Measurements from ENCODE around the gene DNALI1. TPM values are rescaled to one million over a fixed set of nuclear protein-coding genes. Genes with fewer than 3 reads are reported as not detected.

The DNALI1 gene
- 1 to 10 TPM; 2.6 to 6.5 TPM for total RNA-seq

DNA sequence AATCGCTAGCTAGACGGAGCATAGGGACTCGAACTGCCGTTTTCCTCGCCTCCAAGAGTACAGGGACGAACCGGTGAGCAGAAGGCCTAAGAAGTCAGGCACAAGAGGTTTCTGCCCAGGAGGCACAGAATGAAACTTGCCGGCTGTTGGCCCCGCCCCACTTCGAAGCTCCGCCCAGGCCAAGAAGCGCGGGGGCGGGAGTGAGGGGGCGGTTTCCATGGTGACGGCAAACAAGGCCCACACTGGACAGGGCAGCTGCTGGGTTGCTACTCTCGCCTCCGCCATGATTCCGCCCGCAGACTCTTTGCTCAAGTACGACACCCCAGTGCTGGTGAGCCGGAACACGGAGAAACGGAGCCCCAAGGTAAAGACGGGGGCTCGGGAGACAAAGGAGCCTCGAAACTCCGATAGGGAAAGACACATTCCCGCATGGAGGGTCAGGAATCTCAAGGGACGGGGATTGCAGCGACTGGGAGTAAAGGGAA, at the start of gene DNALI1:
DNALI1 (plus strand) TSS at position 229 of the 485 bp plus-strand sequence; CDS start at position 284, 55 bp downstream.
- DNase-seq (ENCODE audit: low spot score) (peak; percentile 49), ATAC-seq (ENCODE audit: insufficient number of reproducible peaks, low FRiP score, low read depth) (peak; percentile 51)
- Histone ChIP-seq H3K27ac (peak within 1 kb of the TSS; percentile 46 to 70), H3K36me3 (peaks cover 3% of the 10 kb centered on the region), H3K4me3 (peak within 1 kb of the TSS; percentile 65), H3K27me3 (replicated peaks; ENCODE audit: insufficient read depth) (no peaks in the 10 kb centered on the region), H3K9me3 (no peaks in the 10 kb centered on the region), H3K4me1 (ENCODE audit: control insufficient read depth in 1 of 2, low read depth in 2 of 2) (peaks cover 9 to 31% of the 10 kb centered on the region in 2 donors)
- TF ChIP-seq, protein P1, sequence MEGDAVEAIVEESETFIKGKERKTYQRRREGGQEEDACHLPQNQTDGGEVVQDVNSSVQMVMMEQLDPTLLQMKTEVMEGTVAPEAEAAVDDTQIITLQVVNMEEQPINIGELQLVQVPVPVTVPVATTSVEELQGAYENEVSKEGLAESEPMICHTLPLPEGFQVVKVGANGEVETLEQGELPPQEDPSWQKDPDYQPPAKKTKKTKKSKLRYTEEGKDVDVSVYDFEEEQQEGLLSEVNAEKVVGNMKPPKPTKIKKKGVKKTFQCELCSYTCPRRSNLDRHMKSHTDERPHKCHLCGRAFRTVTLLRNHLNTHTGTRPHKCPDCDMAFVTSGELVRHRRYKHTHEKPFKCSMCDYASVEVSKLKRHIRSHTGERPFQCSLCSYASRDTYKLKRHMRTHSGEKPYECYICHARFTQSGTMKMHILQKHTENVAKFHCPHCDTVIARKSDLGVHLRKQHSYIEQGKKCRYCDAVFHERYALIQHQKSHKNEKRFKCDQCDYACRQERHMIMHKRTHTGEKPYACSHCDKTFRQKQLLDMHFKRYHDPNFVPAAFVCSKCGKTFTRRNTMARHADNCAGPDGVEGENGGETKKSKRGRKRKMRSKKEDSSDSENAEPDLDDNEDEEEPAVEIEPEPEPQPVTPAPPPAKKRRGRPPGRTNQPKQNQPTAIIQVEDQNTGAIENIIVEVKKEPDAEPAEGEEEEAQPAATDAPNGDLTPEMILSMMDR (IDR thresholded peaks at IDR 0.05), result no peak

DNA sequence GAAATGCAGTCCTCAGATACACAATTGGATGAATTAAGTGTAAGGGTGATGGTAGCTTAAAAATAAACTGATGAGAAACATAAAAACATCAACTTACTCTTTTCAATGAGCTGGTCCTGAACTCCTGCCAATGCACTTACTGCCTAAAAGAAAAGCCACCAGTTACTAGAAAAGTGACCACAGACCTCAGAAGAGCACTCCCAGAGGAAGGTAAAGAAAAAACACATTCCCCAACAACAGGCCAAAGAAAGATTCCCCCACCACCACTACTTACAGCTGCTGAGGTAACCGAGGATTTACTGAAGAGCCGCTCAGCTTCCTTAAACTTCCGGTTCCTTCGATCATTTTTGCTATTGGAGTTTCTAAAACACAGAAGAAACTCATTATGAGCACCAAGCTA, 47.6 kb upstream of the DNALI1 start:
- Histone ChIP-seq H3K27ac (no peak overlapping the region), H3K9me3 (no peaks in the 10 kb centered on the region), H3K27me3 (replicated peaks; ENCODE audit: insufficient read depth) (no peaks in the 10 kb centered on the region), H3K4me3 (no peak overlapping the region), H3K4me1 (ENCODE audit: control insufficient read depth in 1 of 2, low read depth in 2 of 2) (peaks cover 8 to 15% of the 10 kb centered on the region in 2 donors), H3K36me3 (peaks cover 28% of the 10 kb centered on the region)
- no peak for DNase-seq (ENCODE audit: low spot score)
- TF ChIP-seq, protein P1 (IDR thresholded peaks at IDR 0.05), result no peak
- ATAC-seq (ENCODE audit: insufficient number of reproducible peaks, low FRiP score, low read depth), result no peak

DNA sequence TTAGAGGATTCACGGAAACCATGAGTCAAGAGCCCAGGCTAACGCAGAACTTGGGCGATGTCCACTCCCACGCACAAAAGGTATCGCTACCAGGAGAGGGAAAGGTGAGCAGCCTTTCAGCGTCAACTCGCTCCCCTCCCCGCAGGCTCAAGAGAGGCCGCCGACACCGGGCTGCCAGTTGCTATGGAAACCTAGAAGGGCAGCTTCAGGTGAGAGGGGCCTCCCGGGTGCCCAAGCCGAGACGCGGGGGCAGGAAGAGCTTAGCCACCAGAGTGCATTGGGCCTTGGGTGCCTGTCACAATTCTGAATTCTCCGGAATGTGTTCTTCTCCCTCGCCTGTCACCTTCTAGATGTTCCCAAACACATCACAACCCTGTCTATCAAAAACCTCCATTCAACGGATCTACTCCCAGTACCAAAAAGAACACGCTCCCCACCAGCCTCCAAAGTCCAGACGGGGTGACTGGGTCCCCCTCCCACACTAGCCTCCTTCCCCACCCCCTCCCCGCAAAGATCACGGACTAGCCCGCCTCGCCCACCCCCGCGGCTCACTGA, 42.9 kb upstream of the DNALI1 start:
- H3K36me3 ChIP-seq, result peaks cover 12% of the 10 kb centered on the region
- DNase-seq (ENCODE audit: low spot score), result no peak
- ATAC-seq (ENCODE audit: insufficient number of reproducible peaks, low FRiP score, low read depth), result no peak
- peaks cover 8 to 23% of the 10 kb centered on the region in 2 donors for H3K4me1 ChIP-seq (ENCODE audit: control insufficient read depth in 1 of 2, low read depth in 2 of 2)
- peak overlapping the region; percentile 91 to 94 for H3K27ac ChIP-seq
- TF ChIP-seq, protein P1 (IDR thresholded peaks at IDR 0.05), result no peak
- H3K27me3 ChIP-seq (replicated peaks; ENCODE audit: insufficient read depth), result no peaks in the 10 kb centered on the region
- H3K9me3 ChIP-seq, result no peaks in the 10 kb centered on the region
- H3K4me3 ChIP-seq, result peak overlapping the region; percentile 83

DNA sequence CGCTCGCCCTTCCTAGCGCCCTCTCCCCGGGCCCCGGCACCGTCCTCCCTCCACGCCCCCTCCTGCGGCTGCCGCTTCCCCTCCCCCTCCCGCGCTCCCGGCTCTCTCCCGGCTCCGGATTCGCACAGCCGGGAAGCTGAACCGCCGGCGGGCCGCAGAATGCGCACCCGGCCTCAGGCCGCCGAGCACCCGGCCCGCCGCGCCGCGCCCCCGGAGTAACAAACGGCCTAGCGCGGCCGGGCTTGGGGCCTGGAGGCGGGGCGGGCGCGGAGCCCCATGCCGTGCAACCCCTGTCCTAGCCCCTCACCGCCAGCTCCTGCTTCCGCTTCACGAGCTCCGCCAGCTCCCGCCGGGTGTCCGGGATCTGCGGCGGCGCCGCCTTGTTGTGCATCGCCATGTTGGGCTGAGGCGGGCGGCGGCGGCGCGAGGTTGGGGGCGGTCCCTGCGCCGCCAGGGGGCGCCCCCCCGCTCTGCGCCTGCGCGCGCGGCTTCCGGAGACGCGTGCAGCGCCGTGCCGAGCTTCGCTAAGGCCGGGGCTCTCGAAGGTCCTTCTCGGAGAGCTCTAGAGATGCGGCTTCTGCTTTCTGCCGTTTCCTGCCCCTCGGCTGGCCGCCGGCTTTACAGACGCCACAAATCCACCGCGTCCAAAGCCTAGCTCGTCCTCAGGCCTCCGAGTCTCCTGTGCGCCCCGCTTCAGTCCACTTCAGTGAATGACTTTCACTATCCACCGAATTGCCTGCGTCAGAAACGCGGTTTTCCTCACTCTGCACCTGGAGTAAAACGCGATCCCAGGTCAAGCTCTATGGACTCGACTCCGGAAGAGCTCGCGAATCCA, 42.2 kb upstream of the DNALI1 start, which contains the start of gene MEAF6:
MEAF6 (minus strand) TSS at position 417 of the 835 bp plus-strand sequence; CDS start at position 397, 20 bp downstream.
- no peaks in the 10 kb centered on the region for H3K27me3 ChIP-seq (replicated peaks; ENCODE audit: insufficient read depth)
- peak within 1 kb of the TSS; percentile 91 to 94 for H3K27ac ChIP-seq
- DNase-seq (ENCODE audit: low spot score), result peak; percentile 17
- peaks cover 8% of the 10 kb centered on the region for H3K36me3 ChIP-seq
- ATAC-seq (ENCODE audit: insufficient number of reproducible peaks, low FRiP score, low read depth), result peak; percentile 87
- H3K9me3 ChIP-seq, result no peaks in the 10 kb centered on the region
- TF ChIP-seq, protein P1 (IDR thresholded peaks at IDR 0.05), result peak; percentile 76
- H3K4me1 ChIP-seq (ENCODE audit: control insufficient read depth in 1 of 2, low read depth in 2 of 2), result peaks cover 8 to 23% of the 10 kb centered on the region in 2 donors
- peak within 1 kb of the TSS; percentile 83 for H3K4me3 ChIP-seq

All from thoracic aorta (tissue), 2 donors.